HCT116 (cell line): ENCODE results near the gene PRSS35. TPM values are rescaled to one million over a fixed set of nuclear protein-coding genes. Genes with fewer than 3 reads are reported as not detected.

Source experiments
- ATAC-seq: fragments of 200-7000 bp; cut with Tn5 transposase; 2 replicates; pipeline ENCODE4 v1.9.1; 2020; ENCODE audit warnings: mild to moderate bottlenecking, moderate library complexity
- BruUV-seq: library from RNA; stranded (reverse); fragments of 400-500 nt; replicated peaks from 2 replicates; lab custom pipeline; 2021; lab: Mats Ljungman, UMichigan
- CTCF ChIA-PET: fragments of 300-600 bp; sonication (Branson Sonifier 250); formaldehyde crosslinking; loops from one replicate; lab custom pipeline; 2021; ENCODE audit warnings: antibody characterized with exemption; lab: Charles Lee
- POLR2A ChIA-PET: fragments of 300-600, 350-600 bp; sonication (Branson Sonifier 250); formaldehyde crosslinking; loops from one replicate; lab custom pipeline; 2021; ENCODE audit warnings: antibody characterized with exemption; lab: Charles Lee
- RAD21 ChIA-PET, 2 experiments: fragments of 300-600 bp; sonication (Branson Sonifier 250); formaldehyde crosslinking; loops; one replicate each; lab custom pipeline; 2023; ENCODE audit warnings: low total read pairs in 2 of 2; ENCODE audit not compliant: uncharacterized antibody in 2 of 2, unreplicated experiment in 2 of 2, low non-redundant PET in 1 of 2; lab: Charles Lee
- DNase-seq: peaks from one replicate; pipeline ENCODE4 v3.0.0-alpha.2; 2010; ENCODE audit warnings: low read depth, low spot score
- H2AFZ ChIP-seq: fragments of 200-600 bp; shearing (Covaris generic), sonication (generic); 2 replicates; pipeline ENCODE4 v1.6.1; 2017; ENCODE audit warnings: low read depth, mixed run types, mixed read lengths, antibody characterized with exemption, low read length; ENCODE audit not compliant: poor library complexity, severe bottlenecking
- H3K27ac ChIP-seq: 2 replicates; pipeline ENCODE4 v1.5.1; 2012; ENCODE audit warnings: low read depth, low read length
- H3K27me3 ChIP-seq: fragments of 200-600 bp; sonication (generic); 2 replicates; pipeline ENCODE4 v1.6.1; 2016; ENCODE audit warnings: mixed run types, low read length, mixed read lengths; ENCODE audit not compliant: insufficient read depth
- H3K36me3 ChIP-seq, 2 experiments: fragments of 200-500 bp in 1 of 2; fragments of 200-600 bp in 1 of 2; sonication (Bioruptor generic) in 1 of 2; sonication (generic) in 1 of 2; 2 replicates each; pipeline versions ENCODE4 v1.5.1 to v1.6.1; 2014 to 2016; ENCODE audit warnings: low read length in 2 of 2, inconsistent platforms in 1 of 2, mixed read lengths in 1 of 2, mixed run types in 1 of 2; ENCODE audit not compliant: insufficient read depth in 2 of 2, control insufficient read depth in 1 of 2
- H3K4me1 ChIP-seq, 2 experiments: fragments of 200-600 bp in 1 of 2; sonication (generic) in 1 of 2; 2 replicates each; pipeline versions ENCODE4 v1.5.1 to v1.6.1; 2012 to 2017; ENCODE audit warnings: low read length in 2 of 2, inconsistent platforms in 1 of 2, mild to moderate bottlenecking in 1 of 2, mixed read lengths in 1 of 2, mixed run types in 1 of 2, moderate library complexity in 1 of 2; ENCODE audit not compliant: insufficient read depth in 2 of 2, control insufficient read depth in 1 of 2
- H3K4me2 ChIP-seq: fragments of 200-600 bp; sonication (generic); 2 replicates; pipeline ENCODE4 v1.6.1; 2017; ENCODE audit warnings: mixed run types, low read length, mixed read lengths
- H3K4me3 ChIP-seq, 2 experiments: fragments of 200-600 bp in 1 of 2; sonication (generic) in 1 of 2; replicated peaks in 1 of 2; 2 replicates each; pipeline ENCODE4 v1.5.1; 2011 to 2016; ENCODE audit warnings: low read length in 2 of 2, control low read depth in 1 of 2, low read depth in 1 of 2, mild to moderate bottlenecking in 1 of 2, mixed read lengths in 1 of 2, mixed run types in 1 of 2
- H3K79me2 ChIP-seq: fragments of 200-600 bp; sonication (generic); 2 replicates; pipeline ENCODE4 v1.6.1; 2017; ENCODE audit warnings: mild to moderate bottlenecking, mixed run types, low read length, moderate library complexity, mixed read lengths; ENCODE audit not compliant: insufficient read depth
- H3K9ac ChIP-seq: fragments of 200-600 bp; sonication (generic); 2 replicates; pipeline ENCODE4 v1.6.1; 2016; ENCODE audit warnings: low read length, mixed read lengths
- H3K9me2 ChIP-seq: fragments of 200-600 bp; sonication (generic), shearing (Covaris generic); 2 replicates; pipeline ENCODE4 v1.6.1; 2017; ENCODE audit warnings: mixed run types, mild to moderate bottlenecking, moderate library complexity; ENCODE audit not compliant: insufficient read depth
- H3K9me3 ChIP-seq, 2 experiments: fragments of 200-500 bp in 1 of 2; fragments of 200-600 bp in 1 of 2; sonication (Bioruptor generic) in 1 of 2; sonication (generic) in 1 of 2; 2 replicates each; pipeline ENCODE4 v1.6.1; 2014 to 2017; ENCODE audit warnings: low read length in 2 of 2, mixed read lengths in 2 of 2, inconsistent platforms in 1 of 2, low read depth in 1 of 2, mild to moderate bottlenecking in 1 of 2, mixed run types in 1 of 2, moderate library complexity in 1 of 2; ENCODE audit not compliant: control insufficient read depth in 1 of 2, insufficient read depth in 1 of 2
- H4K20me1 ChIP-seq: fragments of 200-600 bp; sonication (generic), shearing (Covaris generic); 2 replicates; pipeline ENCODE4 v1.6.1; 2017; ENCODE audit warnings: mixed run types, mild to moderate bottlenecking, moderate library complexity; ENCODE audit not compliant: insufficient read depth
- CBX3 ChIP-seq: IDR thresholded peaks from 2 replicates; pipeline ENCODE4 v1.6.1; 2012; ENCODE audit warnings: low read depth
- EGR1 ChIP-seq: IDR thresholded peaks from 2 replicates; pipeline ENCODE4 v1.6.1; 2012; ENCODE audit warnings: low read depth
- ELF1 ChIP-seq: IDR thresholded peaks from 2 replicates; pipeline ENCODE4 v1.6.1; 2012; ENCODE audit warnings: low read depth, borderline replicate concordance
- EZH2 ChIP-seq: fragments of 200-600 bp; sonication (generic); IDR thresholded peaks from 2 replicates; pipeline ENCODE4 v1.6.1; 2017; ENCODE audit warnings: antibody characterized with exemption, mixed run types
- EZH2phosphoT487 ChIP-seq: fragments of 200-600 bp; IDR thresholded peaks from 2 replicates; pipeline ENCODE4 v1.6.1; 2018; ENCODE audit warnings: antibody characterized with exemption, borderline replicate concordance
- POLR2AphosphoS5 ChIP-seq: IDR thresholded peaks from 2 replicates; pipeline ENCODE4 v1.6.1; 2011; ENCODE audit warnings: mild to moderate bottlenecking, low read depth, low read length, moderate library complexity
- RAD21 ChIP-seq: IDR thresholded peaks from 2 replicates; pipeline ENCODE4 v1.6.1; 2012; ENCODE audit warnings: low read depth, mild to moderate bottlenecking
- SRF ChIP-seq: IDR thresholded peaks from 2 replicates; pipeline ENCODE4 v1.6.1; 2012; ENCODE audit warnings: low read depth
- TCF7L2 ChIP-seq: IDR thresholded peaks from 2 replicates; pipeline ENCODE4 v1.7.0; 2011; ENCODE audit warnings: borderline replicate concordance, inconsistent platforms; ENCODE audit not compliant: insufficient read depth, insufficient read length; ENCODE audit errors: extremely low read depth
- ZNF274 ChIP-seq: fragments of 200-500 bp; sonication (Bioruptor generic); IDR thresholded peaks from 2 replicates; pipeline ENCODE4 v1.6.1; 2014; ENCODE audit warnings: mild to moderate bottlenecking, low read depth, low read length, inconsistent platforms
- intact Hi-C: fragments of 100-400 bp; cut with micrococcal nuclease; formaldehyde crosslinking; loops from 2 replicates; pipeline ENCODE4 v1.10.0; 2022
- total RNA-seq: library from RNA; stranded (reverse); gene quantifications from one replicate; pipeline ENCODE4 v1.2.1, GENCODE V29; 2021; ENCODE audit not compliant: unreplicated experiment
- TF ChIP-seq, protein P1 (sequence below), 3 experiments: fragments of 200-600 bp in 1 of 3; sonication (generic) in 1 of 3; IDR thresholded peaks in 2 of 3; conservative IDR thresholded peaks in 1 of 3; 2 replicates each; pipeline ENCODE4 v1.5.1; 2012 to 2017; ENCODE audit warnings: low read depth in 2 of 3, low read length in 2 of 3, antibody characterized with exemption in 1 of 3, borderline replicate concordance in 1 of 3, control low read depth in 1 of 3, mild to moderate bottlenecking in 1 of 3, mixed read lengths in 1 of 3, mixed run types in 1 of 3, moderate library complexity in 1 of 3; ENCODE audit not compliant: insufficient read depth in 1 of 3
- TF ChIP-seq, protein P2 (sequence below): IDR thresholded peaks from 2 replicates; pipeline ENCODE4 v1.6.1; 2012
- TF ChIP-seq, protein P3 (sequence below): IDR thresholded peaks from 2 replicates; pipeline ENCODE4 v1.6.1; 2012
- TF ChIP-seq, protein P4 (sequence below): IDR thresholded peaks from 2 replicates; pipeline ENCODE4 v1.6.1; 2012; ENCODE audit warnings: low read depth

PRSS35 gene
- total RNA-seq, 1 experiment from 2014 or later, result 0.37 TPM

DNA sequence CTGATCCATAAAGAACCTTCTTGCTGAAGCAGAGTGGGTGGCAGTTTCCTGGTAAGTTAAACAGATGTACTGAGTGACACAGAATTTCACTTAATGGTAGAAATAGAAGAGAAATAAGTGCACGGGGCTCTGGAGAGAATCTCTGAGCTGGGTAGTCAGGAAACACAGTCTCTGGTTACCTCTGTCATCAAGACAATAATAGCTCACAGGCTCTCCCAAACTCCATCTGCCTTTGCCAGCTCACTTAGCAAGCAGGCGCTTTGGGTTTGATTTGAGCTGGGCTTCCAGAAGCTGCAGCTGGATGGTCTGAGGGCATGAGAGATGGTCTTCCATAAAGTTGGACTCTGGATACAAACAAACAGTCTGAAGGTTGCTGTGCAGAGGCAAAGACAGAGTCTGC lies 39.6 kb upstream of the PRSS35 start:
- ATAC-seq (no peak), DNase-seq (no peak)
- Histone ChIP-seq H3K27me3 (no peaks in the 10 kb centered on the region), H4K20me1 (no peaks in the 10 kb centered on the region), H3K4me3 (no peak overlapping the region), H3K4me2 (no peak overlapping the region), H3K9me3 (no peaks in the 10 kb centered on the region), H3K36me3 (no peaks in the 10 kb centered on the region), H3K9ac (no peak overlapping the region)
- ChIA-PET CTCF (no interaction called here), RAD21 (no interaction called here)
- TF ChIP-seq ELF1 (no peak), EZH2phosphoT487 (no peak), CBX3 (no peak), EGR1 (no peak), SRF (no peak), EZH2 (no peak), POLR2AphosphoS5 (no peak), ZNF274 (no peak)
- TF ChIP-seq, protein P1, sequence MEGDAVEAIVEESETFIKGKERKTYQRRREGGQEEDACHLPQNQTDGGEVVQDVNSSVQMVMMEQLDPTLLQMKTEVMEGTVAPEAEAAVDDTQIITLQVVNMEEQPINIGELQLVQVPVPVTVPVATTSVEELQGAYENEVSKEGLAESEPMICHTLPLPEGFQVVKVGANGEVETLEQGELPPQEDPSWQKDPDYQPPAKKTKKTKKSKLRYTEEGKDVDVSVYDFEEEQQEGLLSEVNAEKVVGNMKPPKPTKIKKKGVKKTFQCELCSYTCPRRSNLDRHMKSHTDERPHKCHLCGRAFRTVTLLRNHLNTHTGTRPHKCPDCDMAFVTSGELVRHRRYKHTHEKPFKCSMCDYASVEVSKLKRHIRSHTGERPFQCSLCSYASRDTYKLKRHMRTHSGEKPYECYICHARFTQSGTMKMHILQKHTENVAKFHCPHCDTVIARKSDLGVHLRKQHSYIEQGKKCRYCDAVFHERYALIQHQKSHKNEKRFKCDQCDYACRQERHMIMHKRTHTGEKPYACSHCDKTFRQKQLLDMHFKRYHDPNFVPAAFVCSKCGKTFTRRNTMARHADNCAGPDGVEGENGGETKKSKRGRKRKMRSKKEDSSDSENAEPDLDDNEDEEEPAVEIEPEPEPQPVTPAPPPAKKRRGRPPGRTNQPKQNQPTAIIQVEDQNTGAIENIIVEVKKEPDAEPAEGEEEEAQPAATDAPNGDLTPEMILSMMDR (IDR thresholded peaks at IDR 0.05 in 2 of 3, conservative IDR thresholded peaks at IDR 0.05 in 1 of 3; ENCODE audit: borderline replicate concordance in 1 of 3, insufficient read depth in 1 of 3, low read depth in 2 of 3, low read length in 2 of 3), result no peak
- TF ChIP-seq, all 23 proteins: peak for 0
- H3K79me2 ChIP-seq, result no peaks in the 10 kb centered on the region
- no peak overlapping the region for H3K27ac ChIP-seq
- POLR2A ChIA-PET, result no interaction called here
- H3K4me1 ChIP-seq, result no peaks in the 10 kb centered on the region
- no TSS peak for BruUV-seq
- no peak overlapping the region for H2AFZ ChIP-seq
- no peaks in the 10 kb centered on the region for H3K9me2 ChIP-seq
- intact Hi-C loops, result no loop called here

DNA sequence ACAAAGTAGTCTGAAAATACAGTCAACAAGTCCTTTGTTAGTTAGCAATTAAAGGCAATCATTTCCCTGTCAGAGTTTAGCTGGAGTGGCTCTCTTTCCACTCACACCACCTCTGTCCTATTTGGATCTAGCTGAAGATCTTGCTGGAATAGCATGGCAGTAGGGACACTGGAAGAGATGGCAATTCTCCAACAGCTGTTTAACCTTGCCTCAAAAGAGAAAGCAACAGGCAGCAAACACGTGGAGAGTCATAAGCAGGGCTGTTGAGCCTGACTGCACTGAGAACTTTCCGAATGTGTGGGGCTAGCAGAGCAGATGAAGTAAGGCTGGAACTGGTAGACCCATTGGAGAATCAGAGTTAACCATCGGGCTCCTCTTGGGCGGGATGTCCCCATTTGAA lies 38.0 kb upstream of the PRSS35 start:
- no peak overlapping the region for H3K9ac ChIP-seq
- POLR2A ChIA-PET, result no interaction called here
- H3K4me2 ChIP-seq, result no peak overlapping the region
- H3K9me2 ChIP-seq, result no peaks in the 10 kb centered on the region
- no TSS peak for BruUV-seq
- no peaks in the 10 kb centered on the region for H4K20me1 ChIP-seq
- no peaks in the 10 kb centered on the region for H3K9me3 ChIP-seq
- no peak for ATAC-seq
- no peaks in the 10 kb centered on the region for H3K4me1 ChIP-seq
- no peaks in the 10 kb centered on the region for H3K79me2 ChIP-seq
- RAD21 ChIA-PET, result no interaction called here
- H3K27me3 ChIP-seq, result no peaks in the 10 kb centered on the region
- CTCF ChIA-PET, result no interaction called here
- H3K36me3 ChIP-seq, result no peaks in the 10 kb centered on the region
- no peak overlapping the region for H3K27ac ChIP-seq
- intact Hi-C loops, result no loop called here
- DNase-seq, result no peak
- H3K4me3 ChIP-seq, result no peak overlapping the region
- H2AFZ ChIP-seq, result no peak overlapping the region
- no peak for TF ChIP-seq RAD21
- TF ChIP-seq ELF1, result no peak
- TF ChIP-seq EZH2, result no peak
- TF ChIP-seq, protein P2, sequence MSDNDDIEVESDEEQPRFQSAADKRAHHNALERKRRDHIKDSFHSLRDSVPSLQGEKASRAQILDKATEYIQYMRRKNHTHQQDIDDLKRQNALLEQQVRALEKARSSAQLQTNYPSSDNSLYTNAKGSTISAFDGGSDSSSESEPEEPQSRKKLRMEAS, result no peak
- TF ChIP-seq TCF7L2, result no peak
- TF ChIP-seq, protein P3, sequence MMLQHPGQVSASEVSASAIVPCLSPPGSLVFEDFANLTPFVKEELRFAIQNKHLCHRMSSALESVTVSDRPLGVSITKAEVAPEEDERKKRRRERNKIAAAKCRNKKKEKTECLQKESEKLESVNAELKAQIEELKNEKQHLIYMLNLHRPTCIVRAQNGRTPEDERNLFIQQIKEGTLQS, result no peak
- no peak for TF ChIP-seq SRF
- TF ChIP-seq, protein P4, sequence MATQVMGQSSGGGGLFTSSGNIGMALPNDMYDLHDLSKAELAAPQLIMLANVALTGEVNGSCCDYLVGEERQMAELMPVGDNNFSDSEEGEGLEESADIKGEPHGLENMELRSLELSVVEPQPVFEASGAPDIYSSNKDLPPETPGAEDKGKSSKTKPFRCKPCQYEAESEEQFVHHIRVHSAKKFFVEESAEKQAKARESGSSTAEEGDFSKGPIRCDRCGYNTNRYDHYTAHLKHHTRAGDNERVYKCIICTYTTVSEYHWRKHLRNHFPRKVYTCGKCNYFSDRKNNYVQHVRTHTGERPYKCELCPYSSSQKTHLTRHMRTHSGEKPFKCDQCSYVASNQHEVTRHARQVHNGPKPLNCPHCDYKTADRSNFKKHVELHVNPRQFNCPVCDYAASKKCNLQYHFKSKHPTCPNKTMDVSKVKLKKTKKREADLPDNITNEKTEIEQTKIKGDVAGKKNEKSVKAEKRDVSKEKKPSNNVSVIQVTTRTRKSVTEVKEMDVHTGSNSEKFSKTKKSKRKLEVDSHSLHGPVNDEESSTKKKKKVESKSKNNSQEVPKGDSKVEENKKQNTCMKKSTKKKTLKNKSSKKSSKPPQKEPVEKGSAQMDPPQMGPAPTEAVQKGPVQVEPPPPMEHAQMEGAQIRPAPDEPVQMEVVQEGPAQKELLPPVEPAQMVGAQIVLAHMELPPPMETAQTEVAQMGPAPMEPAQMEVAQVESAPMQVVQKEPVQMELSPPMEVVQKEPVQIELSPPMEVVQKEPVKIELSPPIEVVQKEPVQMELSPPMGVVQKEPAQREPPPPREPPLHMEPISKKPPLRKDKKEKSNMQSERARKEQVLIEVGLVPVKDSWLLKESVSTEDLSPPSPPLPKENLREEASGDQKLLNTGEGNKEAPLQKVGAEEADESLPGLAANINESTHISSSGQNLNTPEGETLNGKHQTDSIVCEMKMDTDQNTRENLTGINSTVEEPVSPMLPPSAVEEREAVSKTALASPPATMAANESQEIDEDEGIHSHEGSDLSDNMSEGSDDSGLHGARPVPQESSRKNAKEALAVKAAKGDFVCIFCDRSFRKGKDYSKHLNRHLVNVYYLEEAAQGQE, result no peak
